ENCODE measurements around the gene RAP1GDS1.

GRCh38 chr4:98374643-98375042, 113.5 kb downstream of the RAP1GDS1 start:
- TF ChIP-seq PRDM4 (tag by site-specific recombination; IDR thresholded peaks at IDR 0.05) (no peak), BCL11A (tag by site-specific recombination; IDR thresholded peaks at IDR 0.05; ENCODE audit: low read depth) (no peak), ZBTB8A (tag by site-specific recombination; IDR thresholded peaks at IDR 0.05) (no peak), ZNF324 (tag by site-specific recombination; IDR thresholded peaks at IDR 0.05) (no peak), SP2 (tag by site-specific recombination; IDR thresholded peaks at IDR 0.05) (no peak), CTCF (tag by site-specific recombination; IDR thresholded peaks at IDR 0.05) (no peak), PBX3 (CRISPR knock-in tag; IDR thresholded peaks at IDR 0.05) (no peak), KLF8 (tag by site-specific recombination; IDR thresholded peaks at IDR 0.05) (no peak), ZBTB10 (tag by site-specific recombination; IDR thresholded peaks at IDR 0.05) (no peak), ZNF24 (tag by site-specific recombination; IDR thresholded peaks at IDR 0.05) (no peak), ZNF585B (tag by site-specific recombination; IDR thresholded peaks at IDR 0.05) (no peak), ZNF146 (tag by site-specific recombination; IDR thresholded peaks at IDR 0.05) (no peak)
